Activated naive CD4-positive, alpha-beta T cell treated with anti-CD3 and anti-CD28 coated beads for 36 hours (primary cell): Measurements from ENCODE around the gene SWSAP1. TPM values are rescaled to one million over a fixed set of nuclear protein-coding genes. Genes with fewer than 3 reads are reported as not detected.
A peak's percentile ranks its signal among the peaks of the same experiment; 100 is the strongest.
"Not testable (repeated sequence)": the region's sequence is repeated elsewhere in the genome, so short reads cannot be mapped to it uniquely, and the experiment has no call there.

Source experiments
- CTCF ChIA-PET: fragments of 350-600 bp; sonication (Branson Sonifier 250); formaldehyde crosslinking; loops from one replicate; lab custom pipeline; 2021; ENCODE audit warnings: antibody characterized with exemption; lab: Charles Lee
- DNase-seq: peaks from one replicate; pipeline ENCODE4 v3.0.0-alpha.2; 2020
- H3K27ac Mint-ChIP-seq: one replicate; pipeline ENCODE4 v1.8.0; 2021; ENCODE audit warnings: mild to moderate bottlenecking, mixed read lengths
- H3K27me3 Mint-ChIP-seq: one replicate; pipeline ENCODE4 v1.8.0; 2021; ENCODE audit warnings: low read depth, mixed read lengths
- H3K36me3 Mint-ChIP-seq: one replicate; pipeline ENCODE4 v1.8.0; 2021; ENCODE audit warnings: low read depth, mixed read lengths
- H3K4me1 Mint-ChIP-seq: one replicate; pipeline ENCODE4 v1.8.0; 2021; ENCODE audit warnings: low read depth, mixed read lengths
- H3K4me3 Mint-ChIP-seq: one replicate; pipeline ENCODE4 v1.8.0; 2021; ENCODE audit warnings: mild to moderate bottlenecking, moderate library complexity, mixed read lengths
- H3K9me3 Mint-ChIP-seq: one replicate; pipeline ENCODE4 v1.8.0; 2021; ENCODE audit warnings: mixed read lengths
- intact Hi-C: fragments of 100-400 bp; cut with micrococcal nuclease; formaldehyde crosslinking; loops from one replicate; pipeline ENCODE4 v1.15.1; 2023
- total RNA-seq, 2 experiments: library from RNA; stranded (reverse); gene quantifications; one replicate each; pipeline ENCODE4 v1.2.3, GENCODE V29; 2021

SWSAP1 gene
- total RNA-seq, 2 experiments from 2014 or later: 1.1 to 2.1 TPM

- H3K27me3 Mint-ChIP-seq, H3K36me3 Mint-ChIP-seq, intact Hi-C loops, DNase-seq, H3K9me3 Mint-ChIP-seq, H3K4me3 Mint-ChIP-seq, H3K4me1 Mint-ChIP-seq, H3K27ac Mint-ChIP-seq: not testable (repeated sequence)
- CTCF ChIA-PET: interaction anchor here (0.7 to 1.6 kb wide), 6 partner anchors 12 to 117 kb away, joined by 3 to 7 read pairs (median 4); partner anchors contain the start of gene SWSAP1
Observed at GRCh38 chr19:11406703-11407236, 32.3 kb downstream of the SWSAP1 start.

- H3K36me3 Mint-ChIP-seq: no peaks in the 10 kb centered on the region
- intact Hi-C loops: no loop called here
- peaks cover 3% of the 10 kb centered on the region for H3K4me1 Mint-ChIP-seq
- CTCF ChIA-PET: no interaction called here
- peaks cover 7% of the 10 kb centered on the region for H3K27me3 Mint-ChIP-seq
- no peak overlapping the region for H3K4me3 Mint-ChIP-seq
- H3K9me3 Mint-ChIP-seq: no peaks in the 10 kb centered on the region
- DNase-seq: no peak
- no peak overlapping the region for H3K27ac Mint-ChIP-seq
Observed at GRCh38 chr19:11408591-11408990, 34.1 kb downstream of the SWSAP1 start.

- intact Hi-C loops: no loop called here
Observed at GRCh38 chr19:11410682-11411081, 36.2 kb downstream of the SWSAP1 start.

GRCh38 chr19:11414544-11414943 lies 40.1 kb downstream of the SWSAP1 start:
- H3K9me3 Mint-ChIP-seq: no peaks in the 10 kb centered on the region
- CTCF ChIA-PET: interaction anchor here (0.8 kb wide), 1 partner anchor 121 kb away, joined by 3 read pairs; no protein-coding TSS in a partner anchor
- intact Hi-C loops: no loop called here
- no peaks in the 10 kb centered on the region for H3K36me3 Mint-ChIP-seq
- DNase-seq: no peak
- peaks cover 21% of the 10 kb centered on the region for H3K27me3 Mint-ChIP-seq
- no peak overlapping the region for H3K4me3 Mint-ChIP-seq
- peaks cover 7% of the 10 kb centered on the region for H3K4me1 Mint-ChIP-seq
- no peak overlapping the region for H3K27ac Mint-ChIP-seq

More at GRCh38 chr19:11410682-11411081, 36.2 kb downstream of the SWSAP1 start:
- peaks cover 7% of the 10 kb centered on the region for H3K27me3 Mint-ChIP-seq
- H3K4me3 Mint-ChIP-seq: no peak overlapping the region
- no peak overlapping the region for H3K27ac Mint-ChIP-seq
- H3K9me3 Mint-ChIP-seq: no peaks in the 10 kb centered on the region
- peaks cover 3% of the 10 kb centered on the region for H3K4me1 Mint-ChIP-seq
- DNase-seq: no peak
- H3K36me3 Mint-ChIP-seq: no peaks in the 10 kb centered on the region
- CTCF ChIA-PET: no interaction called here

- Mint-ChIP-seq H3K36me3 (no peaks in the 10 kb centered on the region), H3K27me3 (peaks cover 36% of the 10 kb centered on the region), H3K4me3 (no peak overlapping the region), H3K9me3 (no peaks in the 10 kb centered on the region), H3K4me1 (peaks cover 20% of the 10 kb centered on the region), H3K27ac (no peak overlapping the region)
- DNase-seq: no peak
- CTCF ChIA-PET: interaction anchor here (0.6 to 1.5 kb wide), 2 partner anchors 35 to 643 kb away, joined by 3 to 6 read pairs; no protein-coding TSS in a partner anchor
- intact Hi-C loops: no loop called here
Observed at GRCh38 chr19:11416346-11417052, 42.0 kb downstream of the SWSAP1 start.

GRCh38 chr19:11418094-11418548 lies 43.7 kb downstream of the SWSAP1 start:
- Mint-ChIP-seq H3K9me3 (no peaks in the 10 kb centered on the region), H3K36me3 (no peaks in the 10 kb centered on the region), H3K4me1 (peaks cover 33% of the 10 kb centered on the region), H3K4me3 (no peak overlapping the region), H3K27ac (no peak overlapping the region), H3K27me3 (peaks cover 50% of the 10 kb centered on the region)
- intact Hi-C loops: no loop called here
- no peak for DNase-seq
- CTCF ChIA-PET: no interaction called here

- DNase-seq: no peak
- CTCF ChIA-PET: interaction anchor here (0.7 to 0.9 kb wide), 2 partner anchors 38 to 184 kb away, joined by 3 to 4 read pairs; no protein-coding TSS in a partner anchor
- no peak within 1 kb of the TSS for H3K4me3 Mint-ChIP-seq
- H3K9me3 Mint-ChIP-seq: no peaks in the 10 kb centered on the region
- no peaks in the 10 kb centered on the region for H3K36me3 Mint-ChIP-seq
- peaks cover 40% of the 10 kb centered on the region for H3K4me1 Mint-ChIP-seq
- intact Hi-C loops: no loop called here
- peaks cover 57% of the 10 kb centered on the region for H3K27me3 Mint-ChIP-seq
- H3K27ac Mint-ChIP-seq: no peak within 1 kb of the TSS
Observed at GRCh38 chr19:11418549-11419506, 44.4 kb downstream of the SWSAP1 start, which contains the start of gene RGL3. RGL3 (minus strand) TSS chr19:11419314; CDS start chr19:11419278, 36 bp downstream.

GRCh38 chr19:11420429-11421370 lies 46.2 kb downstream of the SWSAP1 start:
- CTCF ChIA-PET: interaction anchor here (1.1 to 1.7 kb wide), 5 partner anchors 14 to 127 kb away, joined by 3 to 12 read pairs (median 5); no protein-coding TSS in a partner anchor
- H3K27ac Mint-ChIP-seq: no peak overlapping the region
- peaks cover 60% of the 10 kb centered on the region for H3K27me3 Mint-ChIP-seq
- intact Hi-C loops: no loop called here
- peaks cover 41% of the 10 kb centered on the region for H3K4me1 Mint-ChIP-seq
- peak overlapping the region; percentile 65 for H3K4me3 Mint-ChIP-seq
- H3K36me3 Mint-ChIP-seq: no peaks in the 10 kb centered on the region
- no peak for DNase-seq
- no peaks in the 10 kb centered on the region for H3K9me3 Mint-ChIP-seq

GRCh38 chr19:11421371-11422098 lies 47.1 kb downstream of the SWSAP1 start:
- CTCF ChIA-PET: interaction anchor here (0.6 to 1.7 kb wide), 7 partner anchors 15 to 278 kb away, joined by 3 to 12 read pairs (median 3); no protein-coding TSS in a partner anchor
- H3K27me3 Mint-ChIP-seq: peaks cover 58% of the 10 kb centered on the region
- H3K4me3 Mint-ChIP-seq: peak overlapping the region; percentile 65
- DNase-seq: peak; percentile 63
- H3K36me3 Mint-ChIP-seq: no peaks in the 10 kb centered on the region
- intact Hi-C loops: loop anchor here (1.0 to 2.0 kb wide), 2 partner anchors 40 to 61 kb away; no protein-coding TSS in a partner anchor
- H3K4me1 Mint-ChIP-seq: peaks cover 41% of the 10 kb centered on the region
- H3K27ac Mint-ChIP-seq: no peak overlapping the region
- no peaks in the 10 kb centered on the region for H3K9me3 Mint-ChIP-seq

GRCh38 chr19:11422163-11423065 lies 47.9 kb downstream of the SWSAP1 start:
- peak; percentile 87 for DNase-seq
- peaks cover 41% of the 10 kb centered on the region for H3K4me1 Mint-ChIP-seq
- H3K27ac Mint-ChIP-seq: no peak overlapping the region
- CTCF ChIA-PET: interaction anchor here (0.6 to 1.8 kb wide), 10 partner anchors 13 to 277 kb away, joined by 3 to 12 read pairs (median 4); partner anchors contain the start of genes ODAD3, PRKCSH and RAB3D
- H3K36me3 Mint-ChIP-seq: no peaks in the 10 kb centered on the region
- peaks cover 57% of the 10 kb centered on the region for H3K27me3 Mint-ChIP-seq
- intact Hi-C loops: loop anchor here (1.0 to 2.0 kb wide), 2 partner anchors 41 to 60 kb away; no protein-coding TSS in a partner anchor
- H3K9me3 Mint-ChIP-seq: no peaks in the 10 kb centered on the region
- H3K4me3 Mint-ChIP-seq: peak overlapping the region; percentile 65
